Endothelial cell of umbilical vein (primary cell): Measurements from ENCODE around the gene PRDM2. TPM values are rescaled to one million over a fixed set of nuclear protein-coding genes. Genes with fewer than 3 reads are reported as not detected.

Experiments used
- BruUV-seq: library from RNA; stranded (reverse); fragments of 400-500 nt; replicated peaks from 2 replicates; lab custom pipeline; 2021; lab: Mats Ljungman, UMichigan
- CTCF ChIA-PET: fragments of 300-600, 350-600 bp; sonication (Branson Sonifier 250); formaldehyde crosslinking; loops from one replicate; lab custom pipeline; 2021; ENCODE audit warnings: antibody characterized with exemption, inconsistent platforms; lab: Charles Lee
- POLR2A ChIA-PET: fragments of 300-600, 350-600 bp; sonication (Branson Sonifier 250); formaldehyde crosslinking; loops from one replicate; lab custom pipeline; 2021; ENCODE audit warnings: antibody characterized with exemption, inconsistent platforms; lab: Charles Lee
- DNase-seq: peaks from one replicate; pipeline ENCODE4 v3.0.0-alpha.2; 2011; ENCODE audit warnings: low read depth, low spot score
- FAIRE-seq: peaks from 2 replicates; lab custom pipeline; 2011; peaks lifted over from hg19 to GRCh38; lab: Jason Lieb, UNC
- H2AFZ ChIP-seq: 2 replicates; pipeline ENCODE4 v1.6.0; 2012; ENCODE audit warnings: low read depth, low read length, control low read depth, inconsistent platforms
- H3K27ac ChIP-seq: 2 replicates; pipeline ENCODE4 v1.5.1; 2011; ENCODE audit warnings: low read depth, mild to moderate bottlenecking, control low read depth, low read length, moderate library complexity; ENCODE audit not compliant: insufficient read depth
- H3K27me3 ChIP-seq, 2 experiments: 2 replicates each; pipeline versions ENCODE4 v1.6.0 to v1.6.1; 2011; ENCODE audit warnings: low read length in 2 of 2, mixed read lengths in 1 of 2; ENCODE audit not compliant: control insufficient read depth in 2 of 2, insufficient read depth in 2 of 2
- H3K36me3 ChIP-seq, 2 experiments: 2 replicates in 1 of 2; 3 replicates in 1 of 2; pipeline ENCODE4 v1.5.1; 2011; ENCODE audit warnings: low read length in 2 of 2, mild to moderate bottlenecking in 1 of 2, moderate library complexity in 1 of 2; ENCODE audit not compliant: control insufficient read depth in 2 of 2, insufficient read depth in 2 of 2; ENCODE audit errors: extremely low read depth in 1 of 2
- H3K4me1 ChIP-seq: 3 replicates; pipeline ENCODE4 v1.5.1; 2011; ENCODE audit warnings: mild to moderate bottlenecking, low read length; ENCODE audit not compliant: control insufficient read depth, insufficient read depth; ENCODE audit errors: extremely low read depth
- H3K4me2 ChIP-seq: 2 replicates; pipeline ENCODE4 v1.6.1; 2011; ENCODE audit warnings: low read length, control low read depth, mixed read lengths; ENCODE audit not compliant: insufficient read depth
- H3K4me3 ChIP-seq, 3 experiments: fragments of 200-600 bp in 1 of 3; sonication (generic), shearing (Covaris generic) in 1 of 3; replicated peaks in 1 of 3; 2 replicates each; pipeline ENCODE4 v1.5.1; 2011 to 2016; ENCODE audit warnings: control low read depth in 3 of 3, low read length in 3 of 3, mild to moderate bottlenecking in 2 of 3, inconsistent platforms in 1 of 3, low read depth in 1 of 3, moderate library complexity in 1 of 3; ENCODE audit not compliant: insufficient read depth in 1 of 3
- H3K79me2 ChIP-seq: 2 replicates; pipeline ENCODE4 v1.6.0; 2012; ENCODE audit warnings: low read length, inconsistent platforms; ENCODE audit not compliant: control insufficient read depth, insufficient read depth
- H3K9ac ChIP-seq: replicated peaks from 2 replicates; pipeline ENCODE3; 2011; ENCODE audit warnings: low read length, control low read depth; ENCODE audit not compliant: insufficient read depth; ENCODE audit errors: extremely low read depth
- H3K9me1 ChIP-seq: replicated peaks from 3 replicates; pipeline ENCODE4 v1.6.0; 2011; ENCODE audit warnings: mild to moderate bottlenecking, low read length; ENCODE audit not compliant: control insufficient read depth, insufficient read depth; ENCODE audit errors: extremely low read depth
- H3K9me3 ChIP-seq: replicated peaks from 2 replicates; pipeline ENCODE4 v1.5.1; 2012; ENCODE audit warnings: low read length, inconsistent platforms; ENCODE audit not compliant: control insufficient read depth, insufficient read depth
- H4K20me1 ChIP-seq: replicated peaks from 2 replicates; pipeline ENCODE3; 2011; ENCODE audit warnings: mild to moderate bottlenecking, low read length; ENCODE audit not compliant: control insufficient read depth, insufficient read depth; ENCODE audit errors: extremely low read depth
- EZH2 ChIP-seq: IDR thresholded peaks from 2 replicates; pipeline ENCODE4 v1.6.1; 2012; ENCODE audit warnings: borderline replicate concordance, low read depth, mild to moderate bottlenecking, moderate library complexity, low read length, inconsistent platforms; ENCODE audit not compliant: severe bottlenecking
- FOS ChIP-seq: IDR thresholded peaks from 2 replicates; pipeline ENCODE4 v1.6.1; 2011; ENCODE audit warnings: mild to moderate bottlenecking, low read length, moderate library complexity, borderline replicate concordance; ENCODE audit not compliant: insufficient read depth
- GATA2 ChIP-seq: IDR thresholded peaks from 2 replicates; pipeline ENCODE4 v1.7.0; 2011; ENCODE audit warnings: low read depth, mild to moderate bottlenecking, moderate library complexity, mixed read lengths, low read length; ENCODE audit not compliant: insufficient read length, insufficient read depth
- JUN ChIP-seq: IDR thresholded peaks from 2 replicates; pipeline ENCODE4 v1.6.1; 2011; ENCODE audit warnings: borderline replicate concordance, low read depth; ENCODE audit not compliant: insufficient read length, insufficient read depth
- MYC ChIP-seq: IDR thresholded peaks from one replicate; pipeline ENCODE4 v1.6.1; 2011; ENCODE audit warnings: mild to moderate bottlenecking, low read depth, low read length
- POLR2A ChIP-seq: IDR thresholded peaks from 2 replicates; pipeline ENCODE4 v1.6.1; 2012; ENCODE audit warnings: low read depth, mild to moderate bottlenecking, control low read depth, low read length
- POLR2AphosphoS5 ChIP-seq: IDR thresholded peaks from 2 replicates; pipeline ENCODE4 v1.6.1; 2012; ENCODE audit warnings: low read depth, mild to moderate bottlenecking, control low read depth, low read length, moderate library complexity; ENCODE audit not compliant: insufficient read depth
- dilution Hi-C: fragments of 300-500 bp; cut with MboI; formaldehyde crosslinking; loops from one replicate; pipeline ENCODE4 v1.15.0; 2019; ENCODE audit warnings: low sequenced_read_pairs; ENCODE audit not compliant: extremely low pct_ligation_motif_present
- intact Hi-C: fragments of 100-400 bp; cut with micrococcal nuclease; formaldehyde crosslinking; loops from one replicate; pipeline ENCODE4 v1.10.0; 2022
- polyA plus RNA-seq, 4 experiments: library from polyadenylated mRNA; depleted of rRNA in 3 of 4; stranded (reverse) in 3 of 4; unstranded in 1 of 4; fragments of >200 nt; gene quantifications; 2 replicates each; pipeline versions ENCODE4 v1.2.1 to v1.2.3, GENCODE V29; 2011 to 2012; ENCODE audit warnings: missing spikeins in 1 of 4
- total RNA-seq: library from RNA; stranded (reverse); gene quantifications from 2 replicates; pipeline ENCODE4 v1.2.3, GENCODE V29; 2021
- TF ChIP-seq, protein P1 (sequence below): IDR thresholded peaks from 2 replicates; pipeline ENCODE4 v1.6.1; 2011; ENCODE audit not compliant: insufficient read depth, insufficient read length

Gene PRDM2
- total and polyA plus RNA-seq, 2 donors (not counting 3 experiments of a cell fraction or from before 2014, with no cell fraction given), result 11.3 to 35.7 TPM

DNA sequence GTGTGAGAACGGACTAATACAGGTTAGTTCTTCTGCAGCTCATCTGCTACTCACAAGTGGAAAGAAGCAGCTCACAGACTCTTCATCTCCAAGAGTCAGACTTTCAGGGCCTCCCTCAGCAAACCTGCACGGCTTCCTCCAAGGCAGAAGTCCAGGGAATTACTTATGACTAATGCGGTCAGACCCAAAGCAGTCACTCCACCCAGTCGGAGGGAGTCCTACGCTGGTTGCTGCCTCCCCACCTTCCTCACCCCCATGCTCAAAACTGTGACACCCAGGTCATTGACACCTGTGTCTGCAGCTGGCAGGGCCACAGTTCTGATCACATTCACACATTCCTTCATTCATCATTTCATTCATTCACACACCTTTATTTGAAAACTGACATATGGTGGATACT is 38.4 kb upstream of the PRDM2 start:
- no peaks in the 10 kb centered on the region for H3K9me3 ChIP-seq
- no peak overlapping the region for H3K4me2 ChIP-seq
- H3K27me3 ChIP-seq, result no peaks in the 10 kb centered on the region
- H4K20me1 ChIP-seq, result no peaks in the 10 kb centered on the region
- dilution Hi-C loops (no loop called here), intact Hi-C loops (no loop called here)
- H3K9me1 ChIP-seq, result no peaks in the 10 kb centered on the region
- no peaks in the 10 kb centered on the region for H3K4me1 ChIP-seq
- no peaks in the 10 kb centered on the region for H3K36me3 ChIP-seq
- POLR2A ChIA-PET, result no interaction called here
- BruUV-seq, result no TSS peak
- no peak for DNase-seq
- no peak overlapping the region for H3K4me3 ChIP-seq
- H3K27ac ChIP-seq, result no peak overlapping the region
- H3K79me2 ChIP-seq, result no peaks in the 10 kb centered on the region
- CTCF ChIA-PET, result no interaction called here
- H3K9ac ChIP-seq, result no peak overlapping the region
- H2AFZ ChIP-seq, result no peak overlapping the region
- FAIRE-seq, result no peak
- TF ChIP-seq, protein P1, sequence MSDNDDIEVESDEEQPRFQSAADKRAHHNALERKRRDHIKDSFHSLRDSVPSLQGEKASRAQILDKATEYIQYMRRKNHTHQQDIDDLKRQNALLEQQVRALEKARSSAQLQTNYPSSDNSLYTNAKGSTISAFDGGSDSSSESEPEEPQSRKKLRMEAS, result no peak
- TF ChIP-seq FOS (no peak), GATA2 (no peak), POLR2AphosphoS5 (no peak), POLR2A (no peak), JUN (no peak), EZH2 (no peak), MYC (no peak)

- intact Hi-C loops, result no loop called here
- DNase-seq, result no peak
- FAIRE-seq, result no peak
- Histone ChIP-seq H3K36me3 (no peaks in the 10 kb centered on the region), H2AFZ (no peak overlapping the region), H3K9me1 (no peaks in the 10 kb centered on the region), H3K27ac (no peak overlapping the region), H3K4me2 (no peak overlapping the region), H3K4me3 (no peak overlapping the region), H4K20me1 (no peaks in the 10 kb centered on the region), H3K4me1 (no peaks in the 10 kb centered on the region), H3K9ac (no peak overlapping the region), H3K9me3 (no peaks in the 10 kb centered on the region), H3K27me3 (no peaks in the 10 kb centered on the region), H3K79me2 (no peaks in the 10 kb centered on the region)
- TF ChIP-seq GATA2, result no peak
- no peak for TF ChIP-seq FOS
- TF ChIP-seq POLR2AphosphoS5, result no peak
- TF ChIP-seq MYC, result no peak
- no peak for TF ChIP-seq POLR2A
- CTCF ChIA-PET, result interaction anchor here (1.5 kb wide), 1 partner anchor 1384 kb away, joined by 5 read pairs; no protein-coding TSS in a partner anchor
- dilution Hi-C loops, result no loop called here
- POLR2A ChIA-PET, result no interaction called here
- BruUV-seq, result no TSS peak
These were observed 37.5 kb upstream of the PRDM2 start for GRCh38 chr1:13662493-13662892.
